ENCODE data around the gene STARD3NL.
"Not testable (repeated sequence)": the region's sequence is repeated elsewhere in the genome, so short reads cannot be mapped to it uniquely, and the experiment has no call there.

Gene STARD3NL

DNA sequence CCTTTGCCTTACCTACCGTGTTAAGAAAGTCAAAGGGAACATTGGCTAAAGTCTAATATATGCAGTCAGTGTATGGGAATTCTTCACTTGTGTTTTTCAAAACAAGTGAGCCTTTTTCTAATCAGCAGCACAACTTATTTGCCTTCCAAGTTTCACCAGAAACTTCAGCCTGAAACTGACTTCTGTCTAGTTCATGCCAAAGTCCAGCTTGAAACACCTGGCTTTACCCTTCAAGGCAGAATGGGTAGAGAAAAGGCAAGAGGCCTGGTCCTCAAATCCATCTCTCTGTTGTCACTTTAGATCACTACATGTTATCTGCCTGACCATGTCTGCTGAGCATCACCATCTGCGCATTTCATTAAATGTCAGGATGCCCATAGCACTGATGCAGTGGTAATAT lies 92.4 kb downstream of the STARD3NL start:
- not testable (repeated sequence) for DNase-seq

DNA sequence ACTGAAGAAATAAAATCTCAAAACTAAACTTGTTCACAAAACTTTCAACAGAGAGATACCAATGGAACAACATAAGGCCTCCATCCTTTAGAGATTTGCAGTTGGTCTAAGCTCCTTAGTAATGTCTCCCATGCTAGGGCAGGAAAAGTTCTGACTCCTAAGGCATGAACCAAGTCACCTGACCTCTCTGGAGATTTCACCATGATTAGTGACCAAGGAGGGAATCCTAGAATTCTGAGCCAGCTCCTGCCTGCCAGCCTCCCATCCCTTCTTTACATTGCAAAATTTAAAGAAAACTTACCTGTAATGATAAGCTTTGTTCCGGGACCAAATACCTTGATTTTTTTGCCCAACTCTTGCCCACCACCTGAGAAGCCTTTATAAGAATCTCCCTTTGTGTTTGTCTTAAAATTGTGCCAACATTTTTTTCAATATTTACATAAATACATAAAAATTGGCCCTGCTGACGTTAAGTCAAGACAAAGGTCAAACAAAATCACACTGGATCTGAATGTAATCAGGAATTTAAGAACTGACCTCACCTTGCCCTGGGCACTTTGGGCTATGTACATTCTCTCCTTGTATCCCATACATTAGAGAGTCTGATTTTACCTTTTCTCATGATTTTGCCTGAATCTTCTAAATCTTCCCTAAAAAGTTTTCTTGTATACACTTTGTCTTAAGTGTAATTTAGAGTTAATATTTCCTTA lies 95.4 kb downstream of the STARD3NL start, which contains the start of gene TARP:
Gene TARP (minus strand): TSS at position 351 of the 710 bp plus-strand sequence.
- DNase-seq, result peak in 1 of 3 donors; percentile 17

GRCh38 chr7:38274486-38274885 lies 96.4 kb downstream of the STARD3NL start:
- DNase-seq, result peak; percentile 56 to 90 (median 87)

DNA sequence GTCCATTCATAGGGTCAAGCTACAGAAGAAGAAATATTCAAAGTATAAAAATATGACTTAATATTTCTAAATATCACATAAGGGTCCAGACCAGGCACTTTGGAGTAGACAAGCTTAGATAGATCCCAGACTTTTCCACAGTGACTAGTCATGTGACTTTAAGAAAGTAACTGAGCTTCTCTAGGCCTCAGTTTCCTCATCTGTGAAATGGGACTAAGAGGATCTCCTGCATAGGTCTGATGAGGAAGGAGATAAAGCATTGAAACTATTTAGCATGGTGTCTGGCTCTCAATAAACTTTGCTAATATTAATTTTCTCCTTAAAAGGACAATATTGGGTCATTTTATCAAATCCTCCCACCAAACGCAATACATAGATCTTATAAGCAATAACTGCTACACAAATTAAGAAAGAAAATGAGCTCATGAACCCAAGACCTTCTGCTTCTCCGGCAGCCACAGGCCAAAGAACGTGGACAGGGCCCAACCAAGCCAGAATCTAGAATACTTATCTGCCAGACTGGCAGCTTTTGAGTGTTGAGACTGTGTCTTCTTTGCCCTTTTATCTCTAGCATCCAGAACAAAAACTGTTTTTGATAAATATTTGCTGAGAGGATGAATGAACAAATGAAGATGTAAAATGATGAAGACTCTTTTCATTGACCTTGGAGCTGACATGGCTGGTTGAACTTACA lies 97.0 kb downstream of the STARD3NL start:
- no peak for DNase-seq

DNA sequence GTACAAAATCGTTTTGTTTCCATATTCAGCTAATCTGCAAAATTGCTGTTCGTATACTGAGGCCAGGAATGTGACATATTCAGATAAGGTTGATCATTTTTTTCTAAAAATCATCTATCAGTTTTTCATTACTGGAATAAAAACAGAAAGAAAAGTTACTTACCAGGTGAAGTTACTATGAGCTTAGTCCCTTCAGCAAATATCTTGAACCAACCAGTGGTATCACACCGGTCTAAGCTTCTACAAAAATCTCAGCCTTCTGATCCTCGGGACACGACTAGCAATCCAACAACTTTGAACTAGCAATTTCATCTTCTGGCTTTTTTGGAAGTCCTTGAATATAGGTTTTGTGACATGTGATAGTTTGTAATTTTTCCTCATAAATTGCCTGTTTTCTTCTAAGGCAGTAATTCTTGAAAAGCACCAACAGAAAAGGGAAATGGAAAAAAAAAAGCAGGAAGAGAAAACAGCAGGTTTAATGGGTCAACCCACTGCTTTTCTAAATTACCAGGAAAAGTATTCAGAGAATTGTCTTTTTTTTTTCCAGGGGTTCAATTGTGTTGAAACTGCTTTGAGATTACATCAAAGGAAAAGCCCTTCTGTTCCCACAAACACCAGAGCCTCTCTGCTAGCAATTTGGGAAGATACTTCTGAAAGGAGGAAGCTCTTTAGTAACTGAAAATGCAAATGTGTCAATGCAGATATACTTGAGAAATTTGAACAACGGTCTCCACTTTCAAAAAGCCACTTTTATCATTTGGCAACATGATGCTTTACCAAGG lies 98.2 kb downstream of the STARD3NL start:
- DNase-seq, result peak; percentile 72 to 94 (median 85)

- DNase-seq, result no peak
Observed at GRCh38 chr7:38280000-38280399, 102.0 kb downstream of the STARD3NL start.

Measured in suppressor macrophage treated with lipopolysaccharide for 1 hour (primary cell).